Stimulated activated naive B cell treated with anti-CD40 and anti-IgM and Interleukin-4, amounts not matched to agents 10 μg/mL and 1 μg/mL and 100 μg/mL, for 72 hours (primary cell): ENCODE results near the gene MYO18B.

Experiments
- ATAC-seq, 2 donors: fragments of 150-1000 bp; cut with Tn5 transposase; replicated peaks; 2 replicates each; pipeline ENCODE4 v1.10.0; 2021; ENCODE audit warnings: moderate library complexity in 1 of 2
- DNase-seq: peaks from one replicate; pipeline ENCODE4 v3.0.0; 2021
- H3K27ac Mint-ChIP-seq: one replicate; pipeline ENCODE4 v1.8.0; 2022; ENCODE audit warnings: mild to moderate bottlenecking, mixed read lengths
- H3K27me3 Mint-ChIP-seq, 2 donors: one replicate each; pipeline ENCODE4 v1.8.0; 2022; ENCODE audit warnings: mixed read lengths in 2 of 2
- H3K36me3 Mint-ChIP-seq, 2 donors: one replicate each; pipeline ENCODE4 v1.8.0; 2022; ENCODE audit warnings: mixed read lengths in 2 of 2, mild to moderate bottlenecking in 1 of 2
- H3K4me1 Mint-ChIP-seq, 2 donors: one replicate each; pipeline ENCODE4 v1.8.0; 2022; ENCODE audit warnings: mixed read lengths in 2 of 2, mild to moderate bottlenecking in 1 of 2
- H3K4me3 Mint-ChIP-seq, 2 donors: one replicate each; pipeline ENCODE4 v1.8.0; 2022; ENCODE audit warnings: mild to moderate bottlenecking in 2 of 2, mixed read lengths in 2 of 2, moderate library complexity in 1 of 2
- H3K9me3 Mint-ChIP-seq, 2 donors: one replicate each; pipeline ENCODE4 v1.8.0; 2022; ENCODE audit warnings: mixed read lengths in 2 of 2, mild to moderate bottlenecking in 1 of 2

MYO18B gene

GRCh38 chr22:26033071-26033470, 291.1 kb downstream of the MYO18B start:
- peaks cover 4 to 5% of the 10 kb centered on the region in 2 donors for H3K36me3 Mint-ChIP-seq
- H3K9me3 Mint-ChIP-seq = peaks cover 7 to 15% of the 10 kb centered on the region in 2 donors
- no peak for ATAC-seq

GRCh38 chr22:26033586-26033985, 291.6 kb downstream of the MYO18B start:
- Mint-ChIP-seq H3K36me3 (peaks cover 4 to 5% of the 10 kb centered on the region in 2 donors), H3K9me3 (peaks cover 7 to 15% of the 10 kb centered on the region in 2 donors), H3K4me1 (no peaks in the 10 kb centered on the region), H3K27me3 (peaks cover 5 to 10% of the 10 kb centered on the region in 2 donors), H3K27ac (no peak overlapping the region), H3K4me3 (no peak overlapping the region)
- ATAC-seq (no peak), DNase-seq (no peak)

More at GRCh38 chr22:26033071-26033470, 291.1 kb downstream of the MYO18B start:
- Mint-ChIP-seq H3K27ac (no peak overlapping the region), H3K4me3 (no peak overlapping the region), H3K4me1 (no peaks in the 10 kb centered on the region), H3K27me3 (peaks cover 5 to 10% of the 10 kb centered on the region in 2 donors)
- no peak for DNase-seq

GRCh38 chr22:26035523-26035922, 293.5 kb downstream of the MYO18B start:
- peaks cover 4 to 5% of the 10 kb centered on the region in 2 donors for H3K36me3 Mint-ChIP-seq
- H3K4me1 Mint-ChIP-seq = no peaks in the 10 kb centered on the region
- peaks cover 10 to 16% of the 10 kb centered on the region in 2 donors for H3K27me3 Mint-ChIP-seq
- DNase-seq (no peak), ATAC-seq (no peak)
- H3K4me3 Mint-ChIP-seq = no peak overlapping the region
- no peak overlapping the region for H3K27ac Mint-ChIP-seq
- H3K9me3 Mint-ChIP-seq = peaks cover 10 to 19% of the 10 kb centered on the region in 2 donors

- H3K9me3 Mint-ChIP-seq = peaks cover 12 to 21% of the 10 kb centered on the region in 2 donors
- H3K4me1 Mint-ChIP-seq = no peaks in the 10 kb centered on the region
- H3K4me3 Mint-ChIP-seq = no peak overlapping the region
- peaks cover 20 to 24% of the 10 kb centered on the region in 2 donors for H3K27me3 Mint-ChIP-seq
- no peak overlapping the region for H3K27ac Mint-ChIP-seq
- DNase-seq = no peak
- no peak for ATAC-seq
- peaks cover 4 to 5% of the 10 kb centered on the region in 2 donors for H3K36me3 Mint-ChIP-seq
These were observed 296.4 kb downstream of the MYO18B start for GRCh38 chr22:26038365-26038764.

GRCh38 chr22:26041931-26042330, 299.9 kb downstream of the MYO18B start:
- DNase-seq (no peak), ATAC-seq (no peak)
- H3K27ac Mint-ChIP-seq = no peak overlapping the region
- H3K27me3 Mint-ChIP-seq = peaks cover 23 to 28% of the 10 kb centered on the region in 2 donors
- no peaks in the 10 kb centered on the region for H3K4me1 Mint-ChIP-seq
- H3K36me3 Mint-ChIP-seq = no peaks in the 10 kb centered on the region
- H3K9me3 Mint-ChIP-seq = peaks cover 5 to 7% of the 10 kb centered on the region in 2 donors
- no peak overlapping the region for H3K4me3 Mint-ChIP-seq

GRCh38 chr22:26043031-26043430, 301.0 kb downstream of the MYO18B start:
- Mint-ChIP-seq H3K9me3 (peaks cover 5 to 6% of the 10 kb centered on the region in 2 donors), H3K27ac (no peak overlapping the region), H3K27me3 (peaks cover 23 to 28% of the 10 kb centered on the region in 2 donors), H3K4me3 (no peak overlapping the region), H3K4me1 (no peaks in the 10 kb centered on the region), H3K36me3 (no peaks in the 10 kb centered on the region)
- no peak for DNase-seq
- no peak for ATAC-seq

GRCh38 chr22:26045051-26045450, 303.1 kb downstream of the MYO18B start:
- H3K27me3 Mint-ChIP-seq = peaks cover 28 to 29% of the 10 kb centered on the region in 2 donors
- no peak overlapping the region for H3K27ac Mint-ChIP-seq
- DNase-seq (no peak), ATAC-seq (no peak)
- H3K4me3 Mint-ChIP-seq = no peak overlapping the region
- H3K4me1 Mint-ChIP-seq = no peaks in the 10 kb centered on the region
- peaks cover 5 to 6% of the 10 kb centered on the region in 2 donors for H3K9me3 Mint-ChIP-seq
- H3K36me3 Mint-ChIP-seq = no peaks in the 10 kb centered on the region

GRCh38 chr22:26045860-26046259, 303.9 kb downstream of the MYO18B start:
- H3K27ac Mint-ChIP-seq = no peak overlapping the region
- H3K4me3 Mint-ChIP-seq = no peak overlapping the region
- DNase-seq = no peak
- peaks cover 0 to 1% of the 10 kb centered on the region in 2 donors for H3K9me3 Mint-ChIP-seq
- ATAC-seq = no peak
- H3K27me3 Mint-ChIP-seq = peaks cover 21 to 25% of the 10 kb centered on the region in 2 donors
- H3K36me3 Mint-ChIP-seq = no peaks in the 10 kb centered on the region
- H3K4me1 Mint-ChIP-seq = no peaks in the 10 kb centered on the region

GRCh38 chr22:26047516-26047915, 305.5 kb downstream of the MYO18B start:
- Mint-ChIP-seq H3K4me1 (no peaks in the 10 kb centered on the region), H3K27me3 (peaks cover 26 to 29% of the 10 kb centered on the region in 2 donors), H3K36me3 (no peaks in the 10 kb centered on the region), H3K4me3 (no peak overlapping the region), H3K9me3 (peaks cover 0 to 1% of the 10 kb centered on the region in 2 donors), H3K27ac (no peak overlapping the region)
- DNase-seq (no peak), ATAC-seq (no peak)

GRCh38 chr22:26047920-26048319, 305.9 kb downstream of the MYO18B start:
- H3K9me3 Mint-ChIP-seq = peaks cover 0 to 1% of the 10 kb centered on the region in 2 donors
- DNase-seq = no peak
- no peaks in the 10 kb centered on the region for H3K36me3 Mint-ChIP-seq
- no peak overlapping the region for H3K27ac Mint-ChIP-seq
- ATAC-seq = no peak
- no peaks in the 10 kb centered on the region for H3K4me1 Mint-ChIP-seq
- peaks cover 23 to 32% of the 10 kb centered on the region in 2 donors for H3K27me3 Mint-ChIP-seq
- no peak overlapping the region for H3K4me3 Mint-ChIP-seq

GRCh38 chr22:26050079-26050478, 308.1 kb downstream of the MYO18B start:
- Mint-ChIP-seq H3K9me3 (no peaks in the 10 kb centered on the region), H3K4me3 (no peak overlapping the region), H3K27ac (no peak overlapping the region), H3K27me3 (peaks cover 24 to 28% of the 10 kb centered on the region in 2 donors), H3K4me1 (peaks cover 0 to 2% of the 10 kb centered on the region in 2 donors), H3K36me3 (no peaks in the 10 kb centered on the region)
- ATAC-seq (no peak), DNase-seq (no peak)

- H3K27me3 Mint-ChIP-seq = peaks cover 17 to 32% of the 10 kb centered on the region in 2 donors
- no peak overlapping the region for H3K4me3 Mint-ChIP-seq
- peaks cover 0 to 2% of the 10 kb centered on the region in 2 donors for H3K4me1 Mint-ChIP-seq
These were observed 311.8 kb downstream of the MYO18B start for GRCh38 chr22:26053737-26054316.

GRCh38 chr22:26054841-26055605, 313.0 kb downstream of the MYO18B start:
- Mint-ChIP-seq H3K36me3 (no peaks in the 10 kb centered on the region), H3K4me1 (peaks cover 0 to 2% of the 10 kb centered on the region in 2 donors), H3K27ac (no peak overlapping the region), H3K27me3 (peaks cover 17 to 31% of the 10 kb centered on the region in 2 donors), H3K9me3 (no peaks in the 10 kb centered on the region), H3K4me3 (no peak overlapping the region)
- DNase-seq = no peak
- ATAC-seq = no peak

More at GRCh38 chr22:26053737-26054316, 311.8 kb downstream of the MYO18B start:
- DNase-seq (no peak), ATAC-seq (no peak)
- no peaks in the 10 kb centered on the region for H3K36me3 Mint-ChIP-seq
- H3K9me3 Mint-ChIP-seq = no peaks in the 10 kb centered on the region
- H3K27ac Mint-ChIP-seq = no peak overlapping the region

- Mint-ChIP-seq H3K9me3 (no peaks in the 10 kb centered on the region), H3K36me3 (no peaks in the 10 kb centered on the region), H3K27ac (no peak overlapping the region), H3K27me3 (peaks cover 17 to 29% of the 10 kb centered on the region in 2 donors), H3K4me3 (no peak overlapping the region), H3K4me1 (peaks cover 0 to 2% of the 10 kb centered on the region in 2 donors)
- DNase-seq (no peak), ATAC-seq (no peak)
These were observed 313.7 kb downstream of the MYO18B start for GRCh38 chr22:26055693-26056092.
